Left renal pelvis (tissue), 4 donors: ENCODE data around the gene CAB39L. TPM values are rescaled to one million over a fixed set of nuclear protein-coding genes. Genes with fewer than 3 reads are reported as not detected.

ENCODE experiments used
- DNase-seq, 4 donors: peaks; one replicate each; pipeline ENCODE4 v3.0.0-alpha.2; 2013; ENCODE audit warnings: low read depth in 4 of 4, low spot score in 3 of 4
- polyA plus RNA-seq, 4 donors: library from polyadenylated mRNA; unstranded; fragments of 120-200 nt; gene quantifications; one replicate each; pipeline ENCODE4 v1.2.1, GENCODE V29; 2013; ENCODE audit not compliant: insufficient read length in 4 of 4

CAB39L gene
- polyA plus RNA-seq, 4 donors, result 6.1 to 23.2 (median 20.5) TPM

GRCh38 chr13:49315756-49316482 lies 127.9 kb downstream of the CAB39L start:
- DNase-seq, result no peak

- DNase-seq, result no peak
Measured at GRCh38 chr13:49315036-49315565, 128.8 kb downstream of the CAB39L start.

- no peak for DNase-seq
Measured at GRCh38 chr13:49314344-49314882, 129.5 kb downstream of the CAB39L start.

- no peak for DNase-seq
Measured at GRCh38 chr13:49311816-49312215, 132.0 kb downstream of the CAB39L start.

GRCh38 chr13:49310251-49310650 lies 133.6 kb downstream of the CAB39L start:
- DNase-seq, result no peak

- no peak for DNase-seq
Measured at GRCh38 chr13:49308921-49309408, 134.9 kb downstream of the CAB39L start.

- DNase-seq, result no peak
Measured at GRCh38 chr13:49308097-49308875, 135.6 kb downstream of the CAB39L start.

- no peak for DNase-seq
Measured at GRCh38 chr13:49307365-49307764, 136.5 kb downstream of the CAB39L start.

GRCh38 chr13:49305792-49306425 lies 138.0 kb downstream of the CAB39L start:
- no peak for DNase-seq

GRCh38 chr13:49304763-49305700 lies 138.8 kb downstream of the CAB39L start:
- DNase-seq, result no peak

- DNase-seq, result no peak
Measured at GRCh38 chr13:49304356-49304755, 139.5 kb downstream of the CAB39L start.

GRCh38 chr13:49303533-49304252 lies 140.2 kb downstream of the CAB39L start:
- no peak for DNase-seq

- DNase-seq, result no peak
Measured at GRCh38 chr13:49302817-49303216, 141.0 kb downstream of the CAB39L start.

- DNase-seq, result no peak
Measured at GRCh38 chr13:49302222-49302621, 141.6 kb downstream of the CAB39L start.

GRCh38 chr13:49300739-49301589 lies 142.9 kb downstream of the CAB39L start:
- no peak for DNase-seq

GRCh38 chr13:49300276-49300675 lies 143.6 kb downstream of the CAB39L start:
- no peak for DNase-seq

GRCh38 chr13:49298903-49299605 lies 144.8 kb downstream of the CAB39L start:
- DNase-seq, result no peak

GRCh38 chr13:49298416-49298815 lies 145.4 kb downstream of the CAB39L start:
- DNase-seq, result no peak
